ENCODE measurements around the gene TPRG1.

DNA sequence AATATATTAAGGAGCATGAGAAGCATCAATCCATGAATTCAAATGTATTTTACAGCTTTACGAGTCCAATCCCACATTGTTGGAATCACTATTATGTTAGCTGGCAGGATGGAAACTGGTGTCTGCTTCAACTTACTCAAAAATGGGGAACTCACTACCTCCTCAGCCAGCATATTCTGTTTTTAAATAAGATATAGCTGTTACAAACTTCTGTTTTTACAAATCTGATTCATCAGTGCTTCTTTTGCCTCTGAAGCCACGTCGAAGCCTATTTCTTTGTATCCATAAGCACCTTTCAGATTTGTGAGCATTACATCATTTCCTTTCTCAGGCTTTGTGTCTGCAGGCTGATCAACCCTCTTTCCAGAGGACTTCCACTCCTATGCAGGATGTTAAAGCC is 105.9 kb downstream of the TPRG1 start:
- TF ChIP-seq YY1 (IDR thresholded peaks at IDR 0.05; ENCODE audit: insufficient read depth, insufficient read length) = no peak
- TF ChIP-seq SUZ12 (IDR thresholded peaks at IDR 0.05; ENCODE audit: extremely low read depth, insufficient read depth, insufficient read length) = no peak
- no peak for TF ChIP-seq ZNF274 (IDR thresholded peaks at IDR 0.05; ENCODE audit: low read depth, low read length)

All from NT2/D1 (cell line).